T-helper 17 cell (primary cell): ENCODE data around the gene ATP6V0E2. TPM values are rescaled to one million over a fixed set of nuclear protein-coding genes. Genes with fewer than 3 reads are reported as not detected.
"Not testable (repeated sequence)": the region's sequence is repeated elsewhere in the genome, so short reads cannot be mapped to it uniquely, and the experiment has no call there.

Experiments
- ATAC-seq: fragments of 150-1000 bp; cut with Tn5 transposase; 2 replicates; pipeline ENCODE4 v1.10.0; 2021; ENCODE audit warnings: mild to moderate bottlenecking, moderate library complexity
- DNase-seq, 3 donors: peaks; one replicate each; pipeline versions ENCODE4 v3.0.0 to v3.0.0-alpha.2; 2020 to 2021
- H3K9me3 ChIP-seq: one replicate; pipeline ENCODE4 v1.7.0; 2013; ENCODE audit warnings: low read length, mild to moderate bottlenecking; ENCODE audit not compliant: control insufficient read depth, poor library complexity, severe bottlenecking
- H3K27ac Mint-ChIP-seq: one replicate; pipeline ENCODE4 v1.8.0; 2022; ENCODE audit warnings: mild to moderate bottlenecking, moderate library complexity, mixed read lengths
- H3K27me3 Mint-ChIP-seq: one replicate; pipeline ENCODE4 v1.8.0; 2022; ENCODE audit warnings: mixed read lengths
- H3K36me3 Mint-ChIP-seq: one replicate; pipeline ENCODE4 v1.8.0; 2022; ENCODE audit warnings: low read depth, mixed read lengths
- H3K4me1 Mint-ChIP-seq: one replicate; pipeline ENCODE4 v1.8.0; 2022; ENCODE audit warnings: mild to moderate bottlenecking, mixed read lengths
- H3K4me3 Mint-ChIP-seq: one replicate; pipeline ENCODE4 v1.8.0; 2022; ENCODE audit warnings: mild to moderate bottlenecking, moderate library complexity, mixed read lengths
- total RNA-seq, 4 donors: library from RNA in 2 of 4; stranded (reverse) in 2 of 4; gene quantifications; one replicate each; pipeline ENCODE4 v1.2.3 and lab custom pipeline; 2022 to 2026

Gene ATP6V0E2
- total RNA-seq, 2 donors from 2014 or later = 29.4 to 38.5 TPM

DNA sequence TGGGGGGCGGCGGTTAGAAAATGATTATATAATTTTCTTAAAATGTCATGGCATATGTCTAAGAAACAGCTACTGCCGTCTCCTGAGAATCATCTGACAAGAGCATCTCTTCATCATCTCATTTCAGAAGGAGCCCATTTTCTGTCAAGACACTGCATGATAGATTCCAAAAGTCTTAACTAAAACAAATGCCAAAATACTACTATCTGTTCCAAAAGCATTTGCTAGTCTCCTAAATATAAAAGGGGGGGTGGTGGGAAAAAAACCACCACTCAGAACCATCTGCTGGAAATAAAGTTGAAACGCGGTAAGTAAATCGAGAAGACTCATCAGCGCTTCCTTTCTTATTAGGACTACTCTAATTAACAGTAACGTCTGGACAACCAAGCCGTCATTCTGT, 36.5 kb downstream of the ATP6V0E2 start:
- not testable (repeated sequence) for H3K36me3 Mint-ChIP-seq, H3K27ac Mint-ChIP-seq, H3K4me1 Mint-ChIP-seq, DNase-seq, ATAC-seq, H3K27me3 Mint-ChIP-seq, H3K9me3 ChIP-seq, H3K4me3 Mint-ChIP-seq

DNA sequence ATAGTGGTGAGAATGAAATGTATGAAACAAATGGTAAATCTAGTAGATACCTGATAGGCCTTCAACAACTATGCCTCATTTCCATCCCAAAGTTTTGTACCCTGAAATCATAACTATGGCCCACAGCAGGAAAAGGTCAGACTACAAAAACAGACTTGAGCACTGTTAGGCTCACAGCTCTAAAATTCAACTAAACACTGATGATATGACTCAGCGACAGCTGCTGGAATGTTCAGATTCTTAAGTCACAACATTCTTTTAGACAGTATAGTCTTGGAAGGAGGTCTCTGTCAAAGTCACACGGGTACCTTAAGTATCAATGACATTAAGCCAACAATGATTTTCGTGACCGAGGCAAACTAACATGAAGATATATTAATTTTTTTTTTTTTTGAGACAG, 38.4 kb downstream of the ATP6V0E2 start:
- H3K4me1 Mint-ChIP-seq, DNase-seq, H3K9me3 ChIP-seq, H3K36me3 Mint-ChIP-seq, H3K27ac Mint-ChIP-seq, H3K4me3 Mint-ChIP-seq, H3K27me3 Mint-ChIP-seq, ATAC-seq: not testable (repeated sequence)

DNA sequence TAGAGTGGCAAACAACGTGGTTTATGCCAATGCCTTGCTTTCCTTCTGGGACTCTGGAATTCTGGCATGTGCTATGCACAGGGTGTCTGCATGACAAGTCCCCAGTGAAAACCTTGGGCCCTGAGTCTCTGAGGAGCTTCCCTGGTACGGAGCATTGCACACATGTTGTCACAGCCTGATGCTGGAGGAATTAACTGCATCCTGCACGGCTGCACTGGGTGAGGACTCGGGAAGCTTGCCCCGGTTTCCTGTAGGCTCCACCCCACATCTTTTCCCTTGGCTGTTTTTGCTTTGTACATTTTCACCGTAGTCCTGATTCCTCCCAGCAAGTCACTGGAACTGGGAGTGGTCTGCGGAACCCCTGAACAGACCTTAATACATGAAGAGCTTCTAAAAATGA, 52.6 kb downstream of the ATP6V0E2 start:
- H3K9me3 ChIP-seq, H3K4me3 Mint-ChIP-seq, H3K4me1 Mint-ChIP-seq, H3K36me3 Mint-ChIP-seq, H3K27me3 Mint-ChIP-seq, ATAC-seq, DNase-seq, H3K27ac Mint-ChIP-seq: not testable (repeated sequence)

Other genes starting within 250 kb of the ATP6V0E2 start
- 1 to 10 TPM; 3.3 to 8.4 TPM for gene ZNF467, start 100.4 kb upstream of the ATP6V0E2 start, total RNA-seq
- 10 to 100 TPM; 27.5 to 31.0 TPM for gene ZNF862, start 35.6 kb upstream of the ATP6V0E2 start, total RNA-seq